ENCODE data around the gene SDS.

Gene SDS

DNA sequence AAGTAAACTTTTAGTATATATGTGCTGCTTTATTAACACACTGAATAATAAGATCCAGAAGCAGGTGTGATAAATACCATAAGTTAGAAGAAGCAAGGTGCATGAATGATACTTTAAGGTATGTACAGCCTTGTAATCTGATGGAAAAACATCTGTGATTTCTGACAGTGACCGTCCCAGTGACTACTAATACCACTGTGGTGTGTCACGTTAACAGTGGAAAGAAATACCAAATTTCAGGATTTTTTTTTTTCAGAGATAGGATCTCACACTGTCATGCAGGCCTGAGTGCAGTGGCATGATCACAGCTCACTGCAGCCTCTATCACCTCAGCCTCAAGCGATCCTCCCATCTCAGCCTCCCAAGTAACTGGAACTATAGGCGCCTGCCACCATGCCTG is 21.5 kb downstream of the SDS start:
- Histone ChIP-seq H3K36me3 (no peaks in the 10 kb centered on the region), H3K4me3 (ENCODE audit: low read depth in 1 of 2, low read length in 1 of 2) (no peak overlapping the region), H3K4me1 (ENCODE audit: control insufficient read depth in 1 of 2, insufficient read depth in 1 of 2, low read depth in 1 of 2, low read length in 1 of 2) (no peaks in the 10 kb centered on the region), H3K27ac (no peak overlapping the region), H3K27me3 (no peaks in the 10 kb centered on the region), H3K9me3 (no peaks in the 10 kb centered on the region)
- TF ChIP-seq, protein P1, sequence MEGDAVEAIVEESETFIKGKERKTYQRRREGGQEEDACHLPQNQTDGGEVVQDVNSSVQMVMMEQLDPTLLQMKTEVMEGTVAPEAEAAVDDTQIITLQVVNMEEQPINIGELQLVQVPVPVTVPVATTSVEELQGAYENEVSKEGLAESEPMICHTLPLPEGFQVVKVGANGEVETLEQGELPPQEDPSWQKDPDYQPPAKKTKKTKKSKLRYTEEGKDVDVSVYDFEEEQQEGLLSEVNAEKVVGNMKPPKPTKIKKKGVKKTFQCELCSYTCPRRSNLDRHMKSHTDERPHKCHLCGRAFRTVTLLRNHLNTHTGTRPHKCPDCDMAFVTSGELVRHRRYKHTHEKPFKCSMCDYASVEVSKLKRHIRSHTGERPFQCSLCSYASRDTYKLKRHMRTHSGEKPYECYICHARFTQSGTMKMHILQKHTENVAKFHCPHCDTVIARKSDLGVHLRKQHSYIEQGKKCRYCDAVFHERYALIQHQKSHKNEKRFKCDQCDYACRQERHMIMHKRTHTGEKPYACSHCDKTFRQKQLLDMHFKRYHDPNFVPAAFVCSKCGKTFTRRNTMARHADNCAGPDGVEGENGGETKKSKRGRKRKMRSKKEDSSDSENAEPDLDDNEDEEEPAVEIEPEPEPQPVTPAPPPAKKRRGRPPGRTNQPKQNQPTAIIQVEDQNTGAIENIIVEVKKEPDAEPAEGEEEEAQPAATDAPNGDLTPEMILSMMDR (IDR thresholded peaks at IDR 0.05) = no peak

DNA sequence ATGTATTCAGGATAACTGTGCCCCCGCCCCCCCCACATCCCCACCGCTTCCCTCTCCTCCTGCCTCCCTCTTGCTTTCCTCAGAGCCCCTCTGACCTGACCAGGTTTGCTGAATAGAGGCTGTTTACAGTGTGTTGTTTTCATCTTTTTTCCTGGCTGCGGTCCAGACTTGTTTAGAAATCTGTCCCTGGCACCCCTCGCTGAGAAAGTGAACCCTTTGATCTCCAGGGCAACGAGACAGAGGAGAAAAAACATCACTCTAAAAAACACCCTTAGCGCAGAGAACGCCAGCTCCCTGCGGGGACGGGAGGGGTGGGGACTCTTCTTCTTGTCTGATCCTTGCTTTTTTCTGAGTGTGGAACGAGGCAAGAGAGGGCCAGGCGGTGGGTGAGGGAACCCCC is 22.5 kb downstream of the SDS start:
- no peaks in the 10 kb centered on the region for H3K36me3 ChIP-seq
- H3K9me3 ChIP-seq = no peaks in the 10 kb centered on the region
- TF ChIP-seq, protein P1 (IDR thresholded peaks at IDR 0.05) = no peak
- no peaks in the 10 kb centered on the region for H3K27me3 ChIP-seq
- H3K4me1 ChIP-seq (ENCODE audit: control insufficient read depth in 1 of 2, insufficient read depth in 1 of 2, low read depth in 1 of 2, low read length in 1 of 2) = no peaks in the 10 kb centered on the region
- no peak overlapping the region for H3K4me3 ChIP-seq (ENCODE audit: low read depth in 1 of 2, low read length in 1 of 2)
- H3K27ac ChIP-seq = no peak overlapping the region

DNA sequence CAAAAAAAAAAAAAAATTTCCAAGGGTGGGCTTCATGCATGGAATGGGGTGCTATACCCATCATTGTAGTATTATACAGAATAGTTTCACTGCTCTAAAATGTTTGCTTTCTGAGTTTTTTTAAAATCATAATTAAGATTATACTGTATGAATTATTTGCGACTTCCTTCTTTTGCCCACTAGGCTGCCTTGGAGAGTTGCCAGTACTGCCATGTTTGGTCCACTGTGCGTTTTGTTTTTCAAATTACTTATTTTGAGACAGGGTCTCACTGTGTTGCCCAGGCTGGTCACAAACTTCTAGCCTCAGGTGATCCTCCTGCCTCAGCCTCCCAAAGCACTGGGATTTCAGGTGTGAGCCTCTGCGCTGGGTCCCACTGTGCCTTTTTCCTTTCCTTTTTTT is 25.4 kb downstream of the SDS start:
- no peaks in the 10 kb centered on the region for H3K4me1 ChIP-seq (ENCODE audit: control insufficient read depth in 1 of 2, insufficient read depth in 1 of 2, low read depth in 1 of 2, low read length in 1 of 2)
- no peaks in the 10 kb centered on the region for H3K27me3 ChIP-seq
- H3K9me3 ChIP-seq = no peaks in the 10 kb centered on the region
- H3K36me3 ChIP-seq = no peaks in the 10 kb centered on the region
- H3K4me3 ChIP-seq (ENCODE audit: low read depth in 1 of 2, low read length in 1 of 2) = no peak overlapping the region
- TF ChIP-seq, protein P1 (IDR thresholded peaks at IDR 0.05) = no peak
- no peak overlapping the region for H3K27ac ChIP-seq

DNA sequence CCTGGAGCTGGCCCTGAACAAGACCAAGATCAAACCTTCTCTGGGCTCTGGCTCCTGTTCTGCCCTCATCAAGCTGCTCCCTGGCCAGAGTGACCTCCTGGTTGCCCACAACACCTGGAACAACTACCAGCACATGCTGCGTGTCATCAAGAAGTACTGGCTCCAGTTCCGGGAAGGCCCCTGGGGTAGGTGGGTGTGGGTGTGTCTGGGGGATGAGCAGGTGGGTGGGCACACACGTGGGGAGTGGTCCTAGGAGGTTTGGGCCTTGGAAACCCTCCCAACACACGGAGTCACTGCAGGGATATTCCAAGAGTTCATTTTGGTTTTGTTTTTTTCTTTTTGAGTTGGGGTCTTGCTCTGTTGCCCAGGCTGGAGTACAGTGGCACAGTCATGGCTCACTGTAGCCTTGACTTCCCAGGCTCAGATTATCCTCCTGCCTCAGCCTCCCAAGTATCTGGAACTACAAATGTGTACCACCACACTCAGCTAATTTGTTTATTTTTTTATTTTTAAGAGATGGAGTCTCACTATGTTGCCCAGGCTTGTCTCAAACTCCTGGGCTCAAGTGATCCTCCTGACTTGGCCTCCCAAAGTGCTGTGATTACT is 28.8 kb downstream of the SDS start:
- H3K4me1 ChIP-seq (ENCODE audit: control insufficient read depth in 1 of 2, insufficient read depth in 1 of 2, low read depth in 1 of 2, low read length in 1 of 2) = no peaks in the 10 kb centered on the region

DNA sequence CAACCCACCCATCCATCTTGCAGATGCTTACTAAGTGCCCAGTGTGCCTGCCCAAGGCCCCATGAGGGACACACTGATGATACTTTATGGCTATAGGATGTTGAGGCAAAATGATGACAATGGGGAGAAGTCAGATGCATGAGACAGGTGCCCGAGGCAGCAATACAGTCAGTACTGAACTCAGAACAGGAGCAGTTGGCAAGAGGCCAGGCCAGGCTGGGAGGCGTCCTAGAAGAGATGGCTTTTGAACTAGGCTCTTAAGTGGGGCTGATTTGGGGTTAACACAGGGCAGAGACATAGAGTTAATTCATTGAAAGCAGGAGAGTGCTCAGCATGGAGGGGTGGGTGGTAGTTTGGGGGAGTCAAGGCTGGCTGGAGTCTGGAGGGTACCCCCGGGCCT is 29.7 kb downstream of the SDS start:
- Histone ChIP-seq H3K36me3 (no peaks in the 10 kb centered on the region), H3K9me3 (no peaks in the 10 kb centered on the region), H3K27ac (no peak overlapping the region), H3K27me3 (no peaks in the 10 kb centered on the region), H3K4me3 (ENCODE audit: low read depth in 1 of 2, low read length in 1 of 2) (no peak overlapping the region), H3K4me1 (ENCODE audit: control insufficient read depth in 1 of 2, insufficient read depth in 1 of 2, low read depth in 1 of 2, low read length in 1 of 2) (no peaks in the 10 kb centered on the region)
- TF ChIP-seq, protein P1 (IDR thresholded peaks at IDR 0.05) = no peak

More for the DNA sequence above, 28.8 kb downstream of the SDS start:
- Histone ChIP-seq H3K27me3 (no peaks in the 10 kb centered on the region), H3K9me3 (no peaks in the 10 kb centered on the region), H3K4me3 (ENCODE audit: low read depth in 1 of 2, low read length in 1 of 2) (no peak overlapping the region), H3K36me3 (no peaks in the 10 kb centered on the region), H3K27ac (no peak overlapping the region)
- TF ChIP-seq, protein P1 (IDR thresholded peaks at IDR 0.05) = no peak

DNA sequence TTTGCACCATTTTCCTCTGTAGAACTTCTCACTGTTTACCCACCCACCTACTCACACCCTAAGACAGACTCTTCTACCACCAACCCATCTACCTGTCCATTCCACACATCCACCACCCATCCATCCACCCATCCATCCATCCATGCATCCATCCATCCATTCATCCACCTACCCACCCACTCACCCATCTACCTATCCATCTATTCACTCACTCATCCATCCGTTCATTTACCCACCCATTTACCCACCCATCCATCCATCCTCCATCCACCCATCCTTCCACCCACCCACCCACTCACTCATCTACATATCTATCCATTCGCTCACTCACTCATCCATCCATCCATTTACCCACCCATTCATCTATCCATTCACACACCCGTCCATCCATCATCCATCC is 30.2 kb downstream of the SDS start:
- H3K9me3 ChIP-seq = no peaks in the 10 kb centered on the region
- no peaks in the 10 kb centered on the region for H3K4me1 ChIP-seq (ENCODE audit: control insufficient read depth in 1 of 2, insufficient read depth in 1 of 2, low read depth in 1 of 2, low read length in 1 of 2)
- no peaks in the 10 kb centered on the region for H3K27me3 ChIP-seq
- no peaks in the 10 kb centered on the region for H3K36me3 ChIP-seq
- no peak overlapping the region for H3K27ac ChIP-seq
- TF ChIP-seq, protein P1 (IDR thresholded peaks at IDR 0.05) = no peak
- no peak overlapping the region for H3K4me3 ChIP-seq (ENCODE audit: low read depth in 1 of 2, low read length in 1 of 2)
